Activated CD4-positive, CD25-positive, alpha-beta regulatory T cell treated with anti-CD3 and anti-CD28 coated beads, Interleukin-2, amount 50 U/mL, for 72 hours (primary cell): ENCODE measurements around the gene SLC12A8.

ENCODE experiments used
- DNase-seq: peaks from one replicate; pipeline ENCODE4 v3.0.0; 2021

Gene SLC12A8

GRCh38 chr3:125050488-125051090 lies 162.0 kb downstream of the SLC12A8 start:
- DNase-seq = no peak

GRCh38 chr3:125048282-125048681 lies 164.3 kb downstream of the SLC12A8 start:
- no peak for DNase-seq

- DNase-seq = no peak
Measured at GRCh38 chr3:125045965-125046364, 166.6 kb downstream of the SLC12A8 start.

GRCh38 chr3:125045194-125045593 lies 167.4 kb downstream of the SLC12A8 start:
- DNase-seq = no peak

DNA sequence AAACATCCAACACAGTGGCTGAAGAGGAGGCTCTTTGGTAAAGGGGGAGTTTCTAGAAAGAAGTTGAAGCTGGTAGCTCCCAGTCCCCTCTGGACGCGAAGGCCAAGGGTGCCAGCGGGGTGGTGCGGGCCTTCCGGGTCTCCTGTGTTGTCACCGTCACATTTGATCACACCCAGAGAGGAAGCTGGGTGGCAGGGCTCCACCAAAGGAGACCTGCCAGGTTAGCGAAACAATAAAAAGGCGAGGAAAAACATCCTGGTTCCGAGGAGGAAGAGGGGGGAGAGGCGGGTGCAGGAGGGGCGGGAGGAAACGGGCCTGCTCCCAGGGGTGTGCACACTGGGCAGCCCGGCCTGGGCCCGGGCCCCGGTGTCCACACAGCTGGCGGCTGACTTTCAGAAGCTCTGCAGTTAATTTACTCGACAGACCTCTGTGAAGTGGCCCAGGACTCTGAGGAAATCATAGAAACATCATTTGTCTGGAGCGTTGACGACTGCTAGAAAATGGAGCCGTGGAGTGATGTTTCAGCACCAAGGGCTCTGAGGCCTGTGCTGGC lies 168.9 kb downstream of the SLC12A8 start:
- no peak for DNase-seq

DNA sequence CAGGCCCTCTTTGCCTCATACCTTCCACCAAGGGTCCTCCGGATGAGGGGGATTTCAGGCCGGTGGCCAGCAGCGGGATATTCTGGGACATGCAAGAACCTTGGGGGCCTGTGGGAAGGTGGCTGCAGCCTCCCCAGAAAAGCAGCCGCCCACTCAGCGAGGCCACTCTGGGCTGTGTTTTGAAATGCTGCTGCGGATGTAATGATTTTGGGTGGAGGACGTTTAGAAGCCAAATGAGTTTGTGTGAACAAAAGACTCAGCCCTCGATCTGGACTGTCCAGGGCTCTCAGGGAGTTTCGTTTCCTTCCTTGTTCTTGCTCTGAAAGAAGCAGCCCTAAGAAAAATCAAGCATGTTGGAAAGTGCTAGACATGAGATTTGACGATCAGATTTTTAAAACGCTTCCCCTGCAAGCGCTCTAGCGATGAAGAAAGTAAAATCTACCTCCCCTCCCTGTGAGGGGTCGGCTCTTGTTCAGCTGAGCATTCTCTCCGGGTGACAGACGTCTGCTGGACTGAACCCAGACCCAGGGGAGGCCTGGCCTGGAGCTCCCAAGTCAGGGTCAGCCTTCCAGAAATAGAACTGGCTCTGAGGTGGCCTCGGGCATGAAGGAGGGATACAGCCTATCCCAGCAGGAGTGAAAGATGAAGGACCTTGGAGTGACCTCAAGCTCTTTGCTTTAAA lies 169.7 kb downstream of the SLC12A8 start:
- no peak for DNase-seq

DNA sequence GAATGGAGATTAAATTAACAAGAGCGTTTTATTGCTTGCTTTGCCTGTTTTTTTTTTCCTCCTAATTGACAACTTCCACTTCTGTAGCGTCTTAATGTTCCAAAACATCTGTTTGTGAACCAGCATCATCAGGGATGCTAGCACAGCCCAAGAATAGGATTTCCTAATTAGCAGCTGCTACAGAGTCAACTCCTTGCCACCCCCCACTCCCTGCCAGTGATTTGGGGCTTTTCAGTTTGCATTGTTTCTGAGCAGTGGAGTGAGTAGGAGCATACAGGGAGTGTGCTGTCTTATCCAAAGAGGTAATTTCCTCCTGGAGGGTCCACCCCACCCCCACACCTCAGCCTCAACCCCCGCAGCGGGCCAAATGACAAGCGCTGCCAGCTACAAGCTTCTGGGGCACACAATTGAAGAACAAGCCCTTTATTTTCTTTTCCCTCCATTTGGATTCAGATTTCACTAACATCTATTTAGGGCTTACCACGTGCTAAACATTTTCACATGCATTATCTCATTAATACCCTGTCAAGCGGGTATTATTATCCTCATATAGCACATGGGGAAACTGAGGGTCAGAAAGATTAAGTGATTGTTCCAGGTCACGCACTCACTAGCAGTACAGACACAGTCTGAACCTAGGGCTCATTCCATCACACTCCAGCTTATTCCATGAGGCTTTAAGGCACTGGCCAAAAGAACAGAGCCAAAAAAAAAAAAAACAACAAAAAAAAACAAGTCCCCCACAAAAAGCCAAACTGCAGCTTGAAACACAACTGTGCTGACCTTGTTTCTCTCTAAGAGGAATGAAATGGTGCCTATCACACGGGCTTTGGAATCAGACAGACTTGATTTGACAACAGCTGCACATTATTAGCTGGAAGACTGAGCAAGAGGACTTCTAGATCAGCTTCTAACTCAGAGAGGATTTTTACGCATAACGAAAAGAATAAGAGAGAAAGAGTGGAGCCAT lies 173.1 kb downstream of the SLC12A8 start:
- no peak for DNase-seq

- DNase-seq = no peak
Measured at GRCh38 chr3:125037498-125038150, 174.9 kb downstream of the SLC12A8 start.

DNA sequence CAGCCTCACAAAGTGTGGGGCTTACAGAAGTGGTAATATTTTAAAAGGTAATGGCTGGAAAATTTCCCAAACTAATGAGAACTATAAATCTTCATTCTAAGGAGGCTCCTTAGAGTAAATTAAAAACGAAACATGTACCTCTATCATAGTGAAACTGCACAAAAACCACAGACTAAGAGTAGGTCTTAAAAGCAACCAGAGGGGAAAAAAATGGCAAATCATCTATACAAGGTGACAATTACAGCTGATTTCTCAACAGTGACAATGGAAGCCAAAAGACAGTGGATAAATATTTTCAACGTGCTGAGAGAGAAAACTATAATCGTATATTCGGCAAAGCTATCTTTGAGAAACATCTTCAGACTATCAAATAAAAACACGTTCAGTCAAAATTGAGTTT lies 177.3 kb downstream of the SLC12A8 start:
- no peak for DNase-seq

GRCh38 chr3:125033616-125034015 lies 178.9 kb downstream of the SLC12A8 start:
- DNase-seq = no peak

GRCh38 chr3:125033135-125033534 lies 179.4 kb downstream of the SLC12A8 start:
- no peak for DNase-seq

- DNase-seq = no peak
Measured at GRCh38 chr3:125032683-125033082, 179.9 kb downstream of the SLC12A8 start.
